ENCODE results near the gene CHST15.
A peak's percentile ranks its signal among the peaks of the same experiment; 100 is the strongest.

CHST15 gene

DNA sequence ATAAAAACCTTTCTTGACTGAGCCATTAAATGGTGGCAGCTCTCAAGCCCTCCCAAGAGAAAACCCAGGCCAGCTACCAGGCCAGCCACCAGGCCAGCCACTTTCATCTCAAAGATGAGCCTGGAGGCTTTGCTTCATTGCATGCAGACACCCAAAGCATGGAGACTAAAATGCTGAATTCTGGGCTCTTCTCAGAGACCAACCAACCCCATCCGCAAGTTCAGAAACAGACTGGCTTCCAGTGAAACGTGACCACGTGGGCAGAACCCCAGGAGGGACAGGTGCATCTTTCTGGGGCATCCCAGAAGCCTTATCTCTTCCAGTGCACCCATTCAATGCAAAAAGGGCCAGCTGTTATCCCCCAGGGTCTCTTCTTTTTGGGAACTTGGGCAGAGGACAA lies 20.9 kb downstream of the CHST15 start:
- Histone ChIP-seq H3K36me3 (ENCODE audit: control insufficient read depth, low read length) (peaks cover 35% of the 10 kb centered on the region), H3K4me3 (ENCODE audit: low read length) (peak overlapping the region; percentile 68), H3F3A (ENCODE audit: control insufficient read depth, insufficient read depth) (peaks cover 45% of the 10 kb centered on the region), H3K4me2 (ENCODE audit: low read length) (peak overlapping the region; percentile 87), H3K4me1 (ENCODE audit: control insufficient read depth, low read length) (peaks cover 99% of the 10 kb centered on the region), H3K27ac (ENCODE audit: low read depth, low read length) (peak overlapping the region; percentile 99), H3K79me2 (ENCODE audit: control insufficient read depth, low read length) (peaks cover 86% of the 10 kb centered on the region), H3K9me3 (ENCODE audit: control insufficient read depth, insufficient read depth, low read length) (no peaks in the 10 kb centered on the region), H3K27me3 (ENCODE audit: control insufficient read depth, low read length) (no peaks in the 10 kb centered on the region), H4K20me1 (ENCODE audit: control insufficient read depth, insufficient read depth, low read depth, low read length) (no peaks in the 10 kb centered on the region), H3K9me2 (replicated peaks; ENCODE audit: control insufficient read depth, low read length) (no peaks in the 10 kb centered on the region)
- no peak for TF ChIP-seq EZH2phosphoT487 (IDR thresholded peaks at IDR 0.05; ENCODE audit: borderline replicate concordance, low read length)
- TF ChIP-seq, protein P1, sequence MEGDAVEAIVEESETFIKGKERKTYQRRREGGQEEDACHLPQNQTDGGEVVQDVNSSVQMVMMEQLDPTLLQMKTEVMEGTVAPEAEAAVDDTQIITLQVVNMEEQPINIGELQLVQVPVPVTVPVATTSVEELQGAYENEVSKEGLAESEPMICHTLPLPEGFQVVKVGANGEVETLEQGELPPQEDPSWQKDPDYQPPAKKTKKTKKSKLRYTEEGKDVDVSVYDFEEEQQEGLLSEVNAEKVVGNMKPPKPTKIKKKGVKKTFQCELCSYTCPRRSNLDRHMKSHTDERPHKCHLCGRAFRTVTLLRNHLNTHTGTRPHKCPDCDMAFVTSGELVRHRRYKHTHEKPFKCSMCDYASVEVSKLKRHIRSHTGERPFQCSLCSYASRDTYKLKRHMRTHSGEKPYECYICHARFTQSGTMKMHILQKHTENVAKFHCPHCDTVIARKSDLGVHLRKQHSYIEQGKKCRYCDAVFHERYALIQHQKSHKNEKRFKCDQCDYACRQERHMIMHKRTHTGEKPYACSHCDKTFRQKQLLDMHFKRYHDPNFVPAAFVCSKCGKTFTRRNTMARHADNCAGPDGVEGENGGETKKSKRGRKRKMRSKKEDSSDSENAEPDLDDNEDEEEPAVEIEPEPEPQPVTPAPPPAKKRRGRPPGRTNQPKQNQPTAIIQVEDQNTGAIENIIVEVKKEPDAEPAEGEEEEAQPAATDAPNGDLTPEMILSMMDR (IDR thresholded peaks at IDR 0.05; ENCODE audit: low read depth, low read length, poor library complexity, severe bottlenecking) = no peak

DNA sequence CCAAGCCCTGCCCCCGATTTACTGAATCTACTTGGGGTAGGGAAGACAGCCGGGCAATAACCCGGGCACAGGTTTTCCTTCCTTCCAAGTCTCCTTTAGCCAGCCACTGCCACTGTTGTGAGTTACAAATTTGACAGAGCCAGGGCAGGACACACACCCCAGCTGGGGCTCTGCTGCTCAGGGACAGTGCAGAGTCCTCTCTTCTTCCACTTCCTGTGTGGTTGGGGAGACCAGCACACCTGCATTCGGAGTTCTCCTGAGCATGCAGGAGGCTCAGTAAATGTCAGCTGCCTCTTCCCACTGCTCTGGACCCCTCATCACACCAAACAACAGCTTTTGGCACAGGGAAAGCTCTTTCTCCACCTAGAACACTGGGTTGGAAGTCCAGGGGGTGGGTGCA lies 21.3 kb downstream of the CHST15 start:
- Histone ChIP-seq H3K4me1 (ENCODE audit: control insufficient read depth, low read length) (peaks cover 99% of the 10 kb centered on the region), H3K9me3 (ENCODE audit: control insufficient read depth, insufficient read depth, low read length) (no peaks in the 10 kb centered on the region), H3K27ac (ENCODE audit: low read depth, low read length) (peak overlapping the region; percentile 99), H3K4me3 (ENCODE audit: low read length) (peak overlapping the region; percentile 68), H3K4me2 (ENCODE audit: low read length) (peak overlapping the region; percentile 87), H3K9me2 (replicated peaks; ENCODE audit: control insufficient read depth, low read length) (no peaks in the 10 kb centered on the region), H3K36me3 (ENCODE audit: control insufficient read depth, low read length) (peaks cover 35% of the 10 kb centered on the region), H3K27me3 (ENCODE audit: control insufficient read depth, low read length) (no peaks in the 10 kb centered on the region), H3K79me2 (ENCODE audit: control insufficient read depth, low read length) (peaks cover 86% of the 10 kb centered on the region), H3F3A (ENCODE audit: control insufficient read depth, insufficient read depth) (peaks cover 41% of the 10 kb centered on the region), H4K20me1 (ENCODE audit: control insufficient read depth, insufficient read depth, low read depth, low read length) (no peaks in the 10 kb centered on the region)
- no peak for TF ChIP-seq EZH2phosphoT487 (IDR thresholded peaks at IDR 0.05; ENCODE audit: borderline replicate concordance, low read length)
- TF ChIP-seq, protein P1 (IDR thresholded peaks at IDR 0.05; ENCODE audit: low read depth, low read length, poor library complexity, severe bottlenecking) = no peak

- Histone ChIP-seq H3K27me3 (ENCODE audit: control insufficient read depth, low read length) (no peaks in the 10 kb centered on the region), H3K9me3 (ENCODE audit: control insufficient read depth, insufficient read depth, low read length) (no peaks in the 10 kb centered on the region), H3K79me2 (ENCODE audit: control insufficient read depth, low read length) (peaks cover 90% of the 10 kb centered on the region), H4K20me1 (ENCODE audit: control insufficient read depth, insufficient read depth, low read depth, low read length) (no peaks in the 10 kb centered on the region), H3K4me3 (ENCODE audit: low read length) (peak overlapping the region; percentile 68), H3K4me1 (ENCODE audit: control insufficient read depth, low read length) (peaks cover 100% of the 10 kb centered on the region), H3F3A (ENCODE audit: control insufficient read depth, insufficient read depth) (peaks cover 35% of the 10 kb centered on the region), H3K36me3 (ENCODE audit: control insufficient read depth, low read length) (peaks cover 34% of the 10 kb centered on the region), H3K27ac (ENCODE audit: low read depth, low read length) (peak overlapping the region; percentile 99), H3K4me2 (ENCODE audit: low read length) (peak overlapping the region; percentile 87), H3K9me2 (replicated peaks; ENCODE audit: control insufficient read depth, low read length) (no peaks in the 10 kb centered on the region)
- TF ChIP-seq, protein P1 (IDR thresholded peaks at IDR 0.05; ENCODE audit: low read depth, low read length, poor library complexity, severe bottlenecking) = no peak
- TF ChIP-seq EZH2phosphoT487 (IDR thresholded peaks at IDR 0.05; ENCODE audit: borderline replicate concordance, low read length) = no peak
Observed at GRCh38 chr10:124071141-124071540, 22.3 kb downstream of the CHST15 start.
